Measurements from ENCODE around the gene SEMA3D. TPM values are rescaled to one million over a fixed set of nuclear protein-coding genes. Genes with fewer than 3 reads are reported as not detected.

Gene SEMA3D
- total and polyA plus RNA-seq, 2 of the 4 experiments (the other 2 are of a cell fraction), result 2.9 to 13.6 TPM

DNA sequence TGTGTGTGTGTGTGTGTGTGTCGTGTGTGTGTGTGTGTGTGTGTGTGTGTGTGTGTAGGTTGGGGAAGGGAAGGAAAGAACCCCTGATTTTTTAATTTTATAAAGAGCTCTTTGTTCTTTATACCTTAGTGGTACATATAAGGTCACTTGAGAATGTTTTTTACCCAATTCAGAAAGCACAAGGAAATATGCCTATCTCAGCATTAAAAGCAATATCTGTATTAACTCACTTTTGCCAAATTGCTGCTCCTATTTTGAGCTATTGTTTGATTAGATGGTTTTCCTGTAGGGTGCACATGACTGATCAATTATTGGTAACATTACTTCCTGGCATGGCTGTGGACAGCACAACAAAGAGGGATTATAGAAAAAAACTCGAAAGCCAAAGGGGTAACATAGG is 60.5 kb downstream of the SEMA3D start:
- no TSS peak for BruUV-seq (replicated peaks)
- H2BK120ac ChIP-seq (ENCODE audit: low read depth, low read length), result no peak overlapping the region

More for the DNA sequence above, 60.5 kb downstream of the SEMA3D start:
- DNase-seq, result no peak
- Histone ChIP-seq H3K56ac (ENCODE audit: extremely low read depth, insufficient read depth, low read length) (no peak overlapping the region), H3K23ac (ENCODE audit: low read depth, low read length) (no peak overlapping the region), H4K20me1 (ENCODE audit: insufficient read depth, low read length) (no peaks in the 10 kb centered on the region), H2BK15ac (ENCODE audit: low read depth, low read length) (no peak overlapping the region), H2BK20ac (ENCODE audit: low read depth, low read length) (no peak overlapping the region), H3K9me3 (ENCODE audit: control insufficient read depth, insufficient read depth, low read length) (no peaks in the 10 kb centered on the region), H2AK9ac (replicated peaks; ENCODE audit: low read depth, low read length, poor library complexity) (no peak overlapping the region), H3K4me1 (ENCODE audit: control insufficient read depth, insufficient read depth, low read length) (no peaks in the 10 kb centered on the region), H3K14ac (replicated peaks; ENCODE audit: low read depth, low read length) (no peak overlapping the region), H3K9ac (ENCODE audit: low read depth, low read length) (no peak overlapping the region), H4K8ac (ENCODE audit: low read depth in 2 of 2, low read length in 2 of 2) (no peak overlapping the region), H4K5ac (ENCODE audit: low read depth, low read length) (no peak overlapping the region), H3K9me1 (ENCODE audit: insufficient read depth, low read length) (no peaks in the 10 kb centered on the region), H2BK5ac (ENCODE audit: low read depth, low read length, poor library complexity, severe bottlenecking) (no peak overlapping the region), H3K79me1 (ENCODE audit: low read depth in 1 of 2, low read length in 2 of 2) (no peaks in the 10 kb centered on the region), H3K18ac (ENCODE audit: low read depth, low read length) (no peak overlapping the region), H3K27me3 (ENCODE audit: control insufficient read depth, insufficient read depth, low read length) (no peaks in the 10 kb centered on the region), H3K4me3 (ENCODE audit: insufficient read depth, low read depth, low read length) (no peak overlapping the region), H3K36me3 (ENCODE audit: control insufficient read depth, insufficient read depth, low read length) (no peaks in the 10 kb centered on the region), H4K91ac (ENCODE audit: insufficient read depth, low read depth, low read length) (no peak overlapping the region), H3K27ac (ENCODE audit: insufficient read depth, low read length) (no peak overlapping the region), H2AK5ac (ENCODE audit: low read depth, low read length) (no peak overlapping the region), H3K4ac (ENCODE audit: low read depth, low read length) (no peak overlapping the region), H3K4me2 (ENCODE audit: low read depth, low read length) (no peak overlapping the region), H2AFZ (replicated peaks; ENCODE audit: low read length, poor library complexity) (no peak overlapping the region)
- WGBS, 2 experiments (ENCODE audit: extremely low coverage in 2 of 2, insufficient read length in 1 of 2), result no CpG with 5 or more reads among the region's 2 CpGs
- intact Hi-C loops (cut with micrococcal nuclease) (no loop called here), in situ Hi-C loops (cut with MboI; ENCODE audit: low sequenced_read_pairs) (no loop called here), dilution Hi-C loops (cut with HindIII; ENCODE audit: low sequenced_read_pairs, unreplicated experiment) (no loop called here)
- TF ChIP-seq POLR2A (IDR thresholded peaks at IDR 0.05; ENCODE audit: low read depth, low read length) (no peak), MAZ (IDR thresholded peaks at IDR 0.05; ENCODE audit: borderline replicate concordance, low read depth, low read length) (no peak), MAFK (IDR thresholded peaks at IDR 0.05; ENCODE audit: low read depth, low read length) (peak; percentile 89), SMC3 (IDR thresholded peaks at IDR 0.05; ENCODE audit: low read depth, low read length) (no peak), RFX5 (IDR thresholded peaks at IDR 0.05; ENCODE audit: low read depth, low read length) (no peak)
- TF ChIP-seq, protein P1, sequence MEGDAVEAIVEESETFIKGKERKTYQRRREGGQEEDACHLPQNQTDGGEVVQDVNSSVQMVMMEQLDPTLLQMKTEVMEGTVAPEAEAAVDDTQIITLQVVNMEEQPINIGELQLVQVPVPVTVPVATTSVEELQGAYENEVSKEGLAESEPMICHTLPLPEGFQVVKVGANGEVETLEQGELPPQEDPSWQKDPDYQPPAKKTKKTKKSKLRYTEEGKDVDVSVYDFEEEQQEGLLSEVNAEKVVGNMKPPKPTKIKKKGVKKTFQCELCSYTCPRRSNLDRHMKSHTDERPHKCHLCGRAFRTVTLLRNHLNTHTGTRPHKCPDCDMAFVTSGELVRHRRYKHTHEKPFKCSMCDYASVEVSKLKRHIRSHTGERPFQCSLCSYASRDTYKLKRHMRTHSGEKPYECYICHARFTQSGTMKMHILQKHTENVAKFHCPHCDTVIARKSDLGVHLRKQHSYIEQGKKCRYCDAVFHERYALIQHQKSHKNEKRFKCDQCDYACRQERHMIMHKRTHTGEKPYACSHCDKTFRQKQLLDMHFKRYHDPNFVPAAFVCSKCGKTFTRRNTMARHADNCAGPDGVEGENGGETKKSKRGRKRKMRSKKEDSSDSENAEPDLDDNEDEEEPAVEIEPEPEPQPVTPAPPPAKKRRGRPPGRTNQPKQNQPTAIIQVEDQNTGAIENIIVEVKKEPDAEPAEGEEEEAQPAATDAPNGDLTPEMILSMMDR (conservative IDR thresholded peaks at IDR 0.05; ENCODE audit: low read depth, low read length), result no peak
- ATAC-seq (ENCODE audit: low read depth), result no peak
- ChIA-PET CTCF (interaction anchor here (0.6 to 1.3 kb wide), 4 partner anchors 15 to 73 kb away, joined by 3 read pairs; no protein-coding TSS in a partner anchor), POLR2A (ENCODE audit: unreplicated experiment) (no interaction called here)
